Stomach smooth muscle (tissue), 2 donors: Measurements from ENCODE around the gene TNNI3K.

Experiments used
- H3K27ac ChIP-seq: one replicate; pipeline ENCODE4 v1.7.0; 2013; ENCODE audit warnings: mild to moderate bottlenecking, low read length, inconsistent platforms
- H3K27me3 ChIP-seq, 2 donors: one replicate each; pipeline ENCODE4 v1.7.0; 2013; ENCODE audit warnings: low read length in 2 of 2; ENCODE audit not compliant: insufficient read depth in 2 of 2, control insufficient read depth in 1 of 2
- H3K36me3 ChIP-seq, 2 donors: one replicate each; pipeline ENCODE4 v1.7.0; 2013; ENCODE audit warnings: low read length in 2 of 2; ENCODE audit not compliant: control insufficient read depth in 2 of 2, insufficient read depth in 2 of 2
- H3K4me1 ChIP-seq: one replicate; pipeline ENCODE4 v1.7.0; 2013; ENCODE audit warnings: low read length; ENCODE audit not compliant: control insufficient read depth, insufficient read depth
- H3K4me3 ChIP-seq, 2 donors: one replicate each; pipeline ENCODE4 v1.7.0; 2013; ENCODE audit warnings: low read length in 2 of 2
- H3K9ac ChIP-seq, 2 donors: one replicate each; pipeline ENCODE4 v1.7.0; 2013; ENCODE audit warnings: low read length in 2 of 2, mild to moderate bottlenecking in 1 of 2
- H3K9me3 ChIP-seq, 2 donors: one replicate each; pipeline ENCODE4 v1.7.0; 2013; ENCODE audit warnings: low read length in 2 of 2; ENCODE audit not compliant: control insufficient read depth in 2 of 2
- donor health status: healthy.
- donor health status: Pancreatic carcinoma.

Gene TNNI3K

DNA sequence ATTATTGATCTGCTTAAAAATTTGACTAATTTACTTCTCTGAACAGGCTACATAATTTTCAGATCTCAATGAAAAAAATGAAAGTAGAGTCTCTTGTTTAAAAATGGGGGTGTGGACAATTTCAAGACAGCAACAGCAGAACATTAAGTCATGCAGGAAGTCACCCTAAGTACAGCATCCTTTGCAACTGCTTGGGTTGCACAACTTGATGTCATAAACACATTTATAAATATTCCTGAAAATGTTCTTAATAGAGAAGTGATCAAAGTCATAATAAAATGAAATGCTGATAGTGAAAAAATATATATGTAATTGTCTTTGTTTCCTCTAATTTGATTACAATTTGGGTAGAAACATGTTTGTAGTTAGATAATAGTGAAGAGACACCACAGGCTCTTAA lies 79.3 kb downstream of the TNNI3K start:
- H3K4me3 ChIP-seq = no peak overlapping the region
- H3K36me3 ChIP-seq = no peaks in the 10 kb centered on the region
- H3K9ac ChIP-seq = no peak overlapping the region
- H3K27ac ChIP-seq = no peak overlapping the region
- no peaks in the 10 kb centered on the region for H3K27me3 ChIP-seq
- H3K9me3 ChIP-seq = no peaks in the 10 kb centered on the region
- H3K4me1 ChIP-seq = no peaks in the 10 kb centered on the region

DNA sequence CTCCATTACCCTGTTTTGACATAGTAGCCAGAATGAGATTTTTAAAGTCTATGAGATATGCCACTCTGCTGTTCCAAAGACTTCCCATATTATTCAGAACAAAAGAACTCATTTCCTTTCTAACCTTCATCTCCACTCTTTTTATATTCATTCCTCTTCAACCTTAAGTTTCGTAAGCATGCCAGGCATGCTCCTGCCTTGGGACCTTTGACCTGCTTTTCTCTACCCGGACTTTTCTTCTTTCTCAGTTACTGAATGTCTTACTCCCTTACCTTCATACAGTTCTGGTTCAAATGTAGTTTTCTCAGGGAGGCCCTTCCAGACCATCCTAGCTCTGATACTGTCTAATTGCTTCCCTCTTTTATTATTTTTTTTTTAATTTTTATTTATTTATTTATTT lies 81.1 kb downstream of the TNNI3K start:
- no peak overlapping the region for H3K4me3 ChIP-seq

DNA sequence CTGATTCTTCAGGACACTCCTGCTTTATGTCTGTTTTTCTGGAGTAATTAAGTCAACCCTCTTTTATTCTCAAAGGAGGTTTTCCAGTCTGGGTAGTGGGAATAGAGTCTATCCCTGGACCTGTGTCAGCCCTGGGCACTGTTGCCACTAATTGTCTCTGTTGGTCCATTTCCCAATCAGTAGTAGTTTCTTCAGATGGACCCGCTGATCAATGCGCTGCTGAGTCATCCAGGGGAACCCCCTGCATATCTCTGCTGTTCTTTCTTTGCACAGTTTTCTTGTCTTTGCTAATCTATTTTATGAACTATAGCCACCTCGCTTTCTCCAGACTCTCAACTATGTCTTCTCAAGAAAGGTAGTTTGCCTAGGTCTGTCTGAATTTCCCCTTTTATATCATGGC lies 82.5 kb downstream of the TNNI3K start:
- no peaks in the 10 kb centered on the region for H3K4me1 ChIP-seq
- H3K9ac ChIP-seq = no peak overlapping the region
- no peaks in the 10 kb centered on the region for H3K36me3 ChIP-seq
- H3K4me3 ChIP-seq = no peak overlapping the region
- H3K27me3 ChIP-seq = no peaks in the 10 kb centered on the region
- no peak overlapping the region for H3K27ac ChIP-seq
- no peaks in the 10 kb centered on the region for H3K9me3 ChIP-seq

More for the DNA sequence above, 81.1 kb downstream of the TNNI3K start:
- Histone ChIP-seq H3K27me3 (no peaks in the 10 kb centered on the region), H3K9ac (no peak overlapping the region), H3K9me3 (no peaks in the 10 kb centered on the region), H3K4me1 (no peaks in the 10 kb centered on the region), H3K27ac (no peak overlapping the region), H3K36me3 (no peaks in the 10 kb centered on the region)

DNA sequence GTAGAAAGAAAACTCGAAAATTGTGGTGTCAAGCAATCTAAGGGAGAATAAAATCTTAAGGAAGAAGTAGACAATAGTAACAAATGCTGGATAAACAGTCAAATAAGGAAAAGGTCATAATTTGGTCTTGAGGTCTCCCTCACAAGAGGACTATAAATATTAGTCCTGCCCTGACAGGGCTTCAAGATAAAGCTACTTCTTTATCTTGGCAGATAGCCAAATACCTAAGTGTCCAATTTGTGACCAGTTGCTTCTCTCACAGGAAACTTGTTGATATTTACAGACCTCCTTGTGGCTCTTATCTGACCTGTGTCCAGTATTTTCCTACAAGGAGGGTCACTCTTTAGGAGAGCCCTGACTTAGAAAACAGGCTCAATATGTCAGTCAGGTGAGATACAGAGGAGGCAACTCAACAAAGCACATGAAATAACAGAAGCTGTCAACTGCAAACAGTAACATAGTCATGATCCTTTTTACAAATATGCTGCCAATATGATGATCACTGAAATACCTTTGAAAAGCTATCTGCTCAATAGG lies 88.8 kb downstream of the TNNI3K start:
- Histone ChIP-seq H3K4me3 (no peak overlapping the region), H3K27ac (no peak overlapping the region), H3K9ac (no peak overlapping the region)

DNA sequence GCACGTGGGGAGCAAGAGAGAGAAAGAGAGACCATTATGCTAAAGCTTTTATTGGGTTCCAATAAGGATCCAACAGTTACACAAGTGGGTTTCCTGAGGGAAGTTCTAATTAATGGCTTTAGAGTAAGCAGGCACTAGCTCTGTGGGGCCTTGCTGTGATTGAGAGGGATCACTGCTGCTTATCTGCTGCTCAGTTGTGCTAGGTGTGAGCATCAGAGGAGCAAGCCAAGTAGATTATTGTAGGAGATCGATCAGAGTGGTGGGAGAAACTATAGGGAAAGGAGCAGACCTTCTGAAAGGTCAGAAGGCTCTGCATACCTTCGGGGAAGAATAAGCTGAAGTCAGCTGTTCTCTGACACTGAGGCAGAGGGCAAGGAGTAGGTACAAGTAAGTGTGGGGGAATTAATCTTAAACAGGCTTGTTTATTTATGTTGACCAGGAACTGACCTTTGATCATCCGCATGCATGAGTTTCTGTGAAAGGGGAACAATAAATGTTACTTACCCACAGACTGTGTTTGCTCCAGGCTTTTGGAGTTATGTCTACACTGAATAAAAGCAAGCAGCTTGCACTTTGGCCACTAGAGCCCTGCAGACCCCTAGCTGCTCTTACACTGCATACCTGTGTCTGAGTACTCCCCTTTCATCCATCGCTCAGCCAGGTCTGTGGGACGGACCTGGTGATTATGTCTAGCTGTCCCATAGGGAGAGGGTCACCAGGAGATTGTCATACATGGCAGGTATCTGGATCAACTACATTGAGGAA lies 89.7 kb downstream of the TNNI3K start:
- Histone ChIP-seq H3K36me3 (no peaks in the 10 kb centered on the region), H3K4me1 (no peaks in the 10 kb centered on the region), H3K9me3 (no peaks in the 10 kb centered on the region), H3K4me3 (no peak overlapping the region), H3K9ac (no peak overlapping the region), H3K27me3 (no peaks in the 10 kb centered on the region), H3K27ac (no peak overlapping the region)

More for the DNA sequence above, 88.8 kb downstream of the TNNI3K start:
- Histone ChIP-seq H3K36me3 (no peaks in the 10 kb centered on the region), H3K4me1 (no peaks in the 10 kb centered on the region), H3K27me3 (no peaks in the 10 kb centered on the region), H3K9me3 (no peaks in the 10 kb centered on the region)

DNA sequence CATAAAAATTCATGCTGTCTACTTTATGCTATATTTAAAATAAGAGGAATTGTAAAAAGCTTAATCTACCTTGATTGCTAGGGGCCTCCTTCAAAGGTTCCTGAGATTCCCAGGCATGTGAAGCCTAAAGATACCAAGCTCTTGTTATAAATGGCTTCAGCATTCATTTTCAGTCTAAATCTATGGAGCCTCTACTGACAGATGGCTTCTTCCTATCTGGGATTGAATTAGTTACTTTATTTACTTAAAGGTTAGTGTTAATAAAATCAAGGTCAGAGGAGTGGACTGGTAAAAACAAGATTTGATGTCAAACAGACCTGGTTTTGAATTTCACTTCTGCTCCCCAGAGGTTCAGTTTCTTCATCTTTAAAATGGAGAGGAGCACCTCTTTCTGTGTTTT lies 93.7 kb downstream of the TNNI3K start:
- no peak overlapping the region for H3K4me3 ChIP-seq
- H3K4me1 ChIP-seq = no peaks in the 10 kb centered on the region
- no peaks in the 10 kb centered on the region for H3K27me3 ChIP-seq
- no peaks in the 10 kb centered on the region for H3K9me3 ChIP-seq
- no peak overlapping the region for H3K9ac ChIP-seq
- H3K36me3 ChIP-seq = no peaks in the 10 kb centered on the region
- no peak overlapping the region for H3K27ac ChIP-seq

DNA sequence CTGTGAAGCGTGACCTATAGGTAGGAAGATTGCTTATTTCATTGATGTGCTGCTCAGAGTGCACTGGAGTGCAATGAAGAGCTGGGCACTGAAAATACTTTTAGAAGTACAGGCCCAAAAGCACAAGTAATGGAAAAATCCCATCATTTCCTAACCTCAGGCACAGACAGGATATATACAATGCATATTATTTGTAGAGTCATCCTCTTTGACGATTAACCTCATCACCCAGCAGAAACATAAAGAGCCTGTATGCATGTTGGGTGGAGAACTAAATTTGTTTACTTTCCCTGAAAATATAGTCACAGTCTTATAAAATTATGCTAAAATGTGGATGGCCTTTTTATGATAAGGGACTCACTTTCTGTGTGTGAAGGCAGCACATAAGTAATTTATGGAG lies 98.1 kb downstream of the TNNI3K start:
- no peak overlapping the region for H3K4me3 ChIP-seq
- H3K9me3 ChIP-seq = no peaks in the 10 kb centered on the region
- no peak overlapping the region for H3K9ac ChIP-seq
- no peak overlapping the region for H3K27ac ChIP-seq
- H3K4me1 ChIP-seq = no peaks in the 10 kb centered on the region
- H3K27me3 ChIP-seq = no peaks in the 10 kb centered on the region
- no peaks in the 10 kb centered on the region for H3K36me3 ChIP-seq

DNA sequence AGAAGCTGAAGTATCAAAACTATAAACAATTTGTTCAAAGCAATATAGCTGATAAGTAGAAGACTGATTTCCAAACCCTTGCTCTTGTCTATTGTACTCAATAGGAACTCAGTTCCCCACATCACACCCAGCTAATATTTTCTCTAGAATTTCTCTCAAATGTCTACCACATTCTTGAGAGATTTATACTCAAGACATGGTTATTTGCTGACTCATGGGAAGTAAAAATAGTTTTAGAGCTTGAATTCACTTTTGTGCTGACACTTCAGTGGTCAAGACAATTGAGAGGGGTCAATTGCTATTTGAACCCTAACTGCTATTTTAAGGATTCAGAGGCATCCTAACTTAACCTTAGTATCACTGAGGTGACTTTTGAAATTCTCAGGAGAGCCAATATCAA lies 99.0 kb downstream of the TNNI3K start:
- Histone ChIP-seq H3K4me3 (no peak overlapping the region), H3K27ac (no peak overlapping the region), H3K27me3 (no peaks in the 10 kb centered on the region), H3K4me1 (no peaks in the 10 kb centered on the region), H3K36me3 (no peaks in the 10 kb centered on the region), H3K9me3 (no peaks in the 10 kb centered on the region), H3K9ac (no peak overlapping the region)

DNA sequence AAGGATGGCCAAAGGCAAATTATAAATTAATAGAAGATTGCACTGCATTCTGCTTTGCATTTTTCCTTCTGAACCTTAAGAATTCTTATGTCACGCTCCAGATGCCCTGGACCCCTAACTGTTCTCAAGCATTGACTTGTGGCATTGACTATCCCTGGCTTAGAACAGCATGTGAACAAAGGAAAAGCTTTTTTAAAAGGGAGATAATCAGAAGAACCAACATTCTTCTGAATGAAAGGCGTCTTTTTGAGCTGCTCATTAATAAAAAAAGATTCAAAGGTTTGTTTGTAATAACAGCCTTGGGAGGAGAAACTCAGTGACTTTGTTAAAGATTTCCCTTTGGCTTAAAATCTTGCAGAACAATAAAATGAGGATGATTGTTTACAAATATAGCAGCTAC lies 105.5 kb downstream of the TNNI3K start:
- Histone ChIP-seq H3K4me3 (no peak overlapping the region), H3K4me1 (no peaks in the 10 kb centered on the region), H3K9me3 (no peaks in the 10 kb centered on the region), H3K9ac (no peak overlapping the region), H3K27ac (no peak overlapping the region), H3K27me3 (no peaks in the 10 kb centered on the region), H3K36me3 (no peaks in the 10 kb centered on the region)

DNA sequence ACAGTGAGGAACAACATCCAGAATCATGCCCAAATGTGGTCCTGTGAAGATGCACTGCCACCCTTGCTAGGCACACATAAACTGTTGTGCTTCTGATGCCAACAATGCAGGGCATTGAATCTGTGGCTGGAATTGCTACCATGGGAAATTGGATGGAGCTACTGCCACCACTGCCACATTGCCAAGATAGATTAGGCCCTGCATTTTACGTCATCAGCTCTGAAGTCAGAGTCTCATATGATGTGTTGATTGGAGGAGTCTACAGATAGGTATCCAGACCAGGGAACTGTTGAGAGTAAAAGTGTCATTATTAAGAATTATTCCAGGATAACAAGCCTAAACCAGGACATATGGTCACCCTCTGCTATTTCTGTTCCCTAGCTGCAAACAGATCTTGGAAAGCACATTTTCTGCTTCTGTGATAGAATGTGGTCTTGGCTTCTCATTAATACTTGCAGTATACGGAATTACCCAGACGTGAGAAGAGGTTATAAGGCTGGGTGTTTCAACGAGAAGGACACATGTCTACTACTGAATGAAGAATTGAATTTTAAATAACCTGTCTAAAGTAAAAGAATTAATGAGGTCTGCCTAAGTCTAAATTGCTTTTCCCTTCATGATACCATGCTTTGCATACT lies 106.6 kb downstream of the TNNI3K start:
- Histone ChIP-seq H3K36me3 (no peaks in the 10 kb centered on the region), H3K4me3 (no peak overlapping the region), H3K9me3 (no peaks in the 10 kb centered on the region), H3K9ac (no peak overlapping the region), H3K27me3 (no peaks in the 10 kb centered on the region), H3K27ac (no peak overlapping the region), H3K4me1 (no peaks in the 10 kb centered on the region)

DNA sequence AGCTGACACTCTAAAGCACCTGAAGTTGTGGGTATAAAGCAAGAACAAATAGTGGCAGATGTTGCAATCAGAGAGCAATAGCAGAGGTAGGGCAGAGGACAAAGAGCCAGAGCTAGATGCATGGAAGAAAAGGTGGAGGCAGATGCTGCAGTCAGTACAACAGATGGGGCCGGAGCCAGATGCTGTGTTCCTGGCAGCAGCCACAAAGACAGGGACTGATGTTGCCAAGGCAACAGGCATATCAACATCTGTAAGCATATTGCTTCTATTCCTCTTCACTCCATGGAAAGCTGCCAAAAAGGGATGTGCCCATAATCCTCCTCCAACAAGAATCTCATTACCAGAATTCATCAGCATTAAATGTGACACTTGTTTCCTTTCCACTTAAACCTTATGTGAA lies 108.0 kb downstream of the TNNI3K start:
- no peak overlapping the region for H3K27ac ChIP-seq
- no peaks in the 10 kb centered on the region for H3K9me3 ChIP-seq
- H3K27me3 ChIP-seq = no peaks in the 10 kb centered on the region

More for the DNA sequence above, 108.0 kb downstream of the TNNI3K start:
- no peak overlapping the region for H3K4me3 ChIP-seq
- H3K9ac ChIP-seq = no peak overlapping the region
- H3K4me1 ChIP-seq = no peaks in the 10 kb centered on the region
- H3K36me3 ChIP-seq = no peaks in the 10 kb centered on the region
